Fibroblast of villous mesenchyme (primary cell): ENCODE measurements around the gene FRRS1. TPM values are rescaled to one million over a fixed set of nuclear protein-coding genes. Genes with fewer than 3 reads are reported as not detected.

Source experiments
- DNase-seq: peaks from one replicate; pipeline ENCODE4 v3.0.0-alpha.2; 2010; ENCODE audit warnings: low read depth
- H3K4me3 ChIP-seq: 2 replicates; pipeline ENCODE4 v1.5.1; 2011; ENCODE audit warnings: low read depth, mild to moderate bottlenecking, low read length
- total RNA-seq: library from RNA; depleted of rRNA; stranded (reverse); fragments of >200 nt; gene quantifications from 2 replicates; pipeline ENCODE4 v1.2.3, GENCODE V29; 2012
- TF ChIP-seq, protein P1 (sequence below): IDR thresholded peaks from 2 replicates; pipeline ENCODE4 v1.5.1; 2012; ENCODE audit warnings: low read depth, mild to moderate bottlenecking, low read length; ENCODE audit not compliant: insufficient read depth

Gene FRRS1, protein sequence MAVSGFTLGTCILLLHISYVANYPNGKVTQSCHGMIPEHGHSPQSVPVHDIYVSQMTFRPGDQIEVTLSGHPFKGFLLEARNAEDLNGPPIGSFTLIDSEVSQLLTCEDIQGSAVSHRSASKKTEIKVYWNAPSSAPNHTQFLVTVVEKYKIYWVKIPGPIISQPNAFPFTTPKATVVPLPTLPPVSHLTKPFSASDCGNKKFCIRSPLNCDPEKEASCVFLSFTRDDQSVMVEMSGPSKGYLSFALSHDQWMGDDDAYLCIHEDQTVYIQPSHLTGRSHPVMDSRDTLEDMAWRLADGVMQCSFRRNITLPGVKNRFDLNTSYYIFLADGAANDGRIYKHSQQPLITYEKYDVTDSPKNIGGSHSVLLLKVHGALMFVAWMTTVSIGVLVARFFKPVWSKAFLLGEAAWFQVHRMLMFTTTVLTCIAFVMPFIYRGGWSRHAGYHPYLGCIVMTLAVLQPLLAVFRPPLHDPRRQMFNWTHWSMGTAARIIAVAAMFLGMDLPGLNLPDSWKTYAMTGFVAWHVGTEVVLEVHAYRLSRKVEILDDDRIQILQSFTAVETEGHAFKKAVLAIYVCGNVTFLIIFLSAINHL
- total RNA-seq = 17.7 and 20.7 TPM in 2 replicates

DNA sequence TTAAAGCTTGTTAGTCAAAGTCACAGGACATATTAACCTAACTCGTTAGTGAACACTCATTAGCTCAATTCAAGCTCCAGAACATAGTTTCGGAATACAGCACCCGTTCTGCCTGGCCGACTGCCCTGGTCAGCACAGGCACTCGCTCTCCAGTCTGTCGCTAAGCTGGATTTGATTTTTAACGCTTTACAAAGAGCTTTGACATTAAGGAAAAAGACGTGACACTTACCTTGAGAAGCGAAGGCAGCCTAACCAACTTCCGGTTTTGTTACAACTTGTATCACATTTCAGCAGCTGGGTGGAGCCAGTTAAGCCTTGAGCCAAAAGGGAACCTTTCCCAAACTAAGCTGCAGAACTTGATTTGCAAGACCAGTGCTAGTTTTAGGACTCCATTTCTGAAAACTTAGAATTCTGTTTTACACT, at the start of gene FRRS1:
Gene FRRS1 (minus strand): TSS at position 258 of the 423 bp plus-strand sequence. CDS start 17,867 bp downstream, outside the sequence.
- peak; percentile 75 for DNase-seq
- H3K4me3 ChIP-seq = peak within 1 kb of the TSS; percentile 70
- TF ChIP-seq, protein P1, sequence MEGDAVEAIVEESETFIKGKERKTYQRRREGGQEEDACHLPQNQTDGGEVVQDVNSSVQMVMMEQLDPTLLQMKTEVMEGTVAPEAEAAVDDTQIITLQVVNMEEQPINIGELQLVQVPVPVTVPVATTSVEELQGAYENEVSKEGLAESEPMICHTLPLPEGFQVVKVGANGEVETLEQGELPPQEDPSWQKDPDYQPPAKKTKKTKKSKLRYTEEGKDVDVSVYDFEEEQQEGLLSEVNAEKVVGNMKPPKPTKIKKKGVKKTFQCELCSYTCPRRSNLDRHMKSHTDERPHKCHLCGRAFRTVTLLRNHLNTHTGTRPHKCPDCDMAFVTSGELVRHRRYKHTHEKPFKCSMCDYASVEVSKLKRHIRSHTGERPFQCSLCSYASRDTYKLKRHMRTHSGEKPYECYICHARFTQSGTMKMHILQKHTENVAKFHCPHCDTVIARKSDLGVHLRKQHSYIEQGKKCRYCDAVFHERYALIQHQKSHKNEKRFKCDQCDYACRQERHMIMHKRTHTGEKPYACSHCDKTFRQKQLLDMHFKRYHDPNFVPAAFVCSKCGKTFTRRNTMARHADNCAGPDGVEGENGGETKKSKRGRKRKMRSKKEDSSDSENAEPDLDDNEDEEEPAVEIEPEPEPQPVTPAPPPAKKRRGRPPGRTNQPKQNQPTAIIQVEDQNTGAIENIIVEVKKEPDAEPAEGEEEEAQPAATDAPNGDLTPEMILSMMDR = no peak

- TF ChIP-seq, protein P1 = no peak
- DNase-seq = no peak
- H3K4me3 ChIP-seq = no peak overlapping the region
Measured at GRCh38 chr1:99814373-99814900, 48.0 kb upstream of the FRRS1 start.

DNA sequence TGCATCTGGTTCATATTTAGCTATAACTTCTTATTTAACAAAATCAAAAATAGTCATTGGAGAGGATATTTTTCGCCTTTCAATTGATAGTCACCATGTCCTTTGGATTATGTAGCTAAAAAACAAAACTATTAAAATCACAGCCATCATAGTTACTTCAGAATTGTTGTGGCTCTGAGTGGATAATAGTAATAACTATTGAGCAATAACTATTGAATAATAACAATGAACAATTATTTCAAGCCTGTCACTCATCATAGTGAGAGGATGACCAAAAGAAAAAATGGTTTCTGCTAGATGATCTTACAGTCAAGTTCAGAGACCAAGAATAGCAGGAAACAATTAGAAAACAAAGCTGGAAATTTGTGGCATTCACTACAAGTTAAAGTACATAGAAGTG, 45.3 kb upstream of the FRRS1 start:
- TF ChIP-seq, protein P1 = no peak
- no peak overlapping the region for H3K4me3 ChIP-seq
- DNase-seq = no peak

DNA sequence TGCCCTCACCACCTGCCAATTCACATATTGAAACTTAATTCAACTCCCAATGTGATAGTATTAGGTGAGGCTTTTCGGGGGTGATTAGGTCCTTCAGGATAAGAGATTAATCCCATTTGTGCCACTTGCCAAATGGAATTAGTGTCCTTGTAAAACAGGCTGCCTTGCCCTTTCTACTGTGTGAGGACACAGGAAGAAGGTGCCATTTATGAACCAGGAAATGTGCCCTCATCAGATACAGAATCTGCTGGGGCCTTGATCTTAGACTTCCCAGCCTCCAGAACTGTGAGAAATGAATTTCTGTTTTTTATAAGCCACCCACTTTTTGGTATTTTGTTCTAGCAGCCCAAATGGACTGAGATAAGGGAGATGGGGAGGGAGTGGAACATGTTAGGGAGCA, 44.6 kb upstream of the FRRS1 start:
- no peak overlapping the region for H3K4me3 ChIP-seq
- TF ChIP-seq, protein P1 = no peak
- no peak for DNase-seq

DNA sequence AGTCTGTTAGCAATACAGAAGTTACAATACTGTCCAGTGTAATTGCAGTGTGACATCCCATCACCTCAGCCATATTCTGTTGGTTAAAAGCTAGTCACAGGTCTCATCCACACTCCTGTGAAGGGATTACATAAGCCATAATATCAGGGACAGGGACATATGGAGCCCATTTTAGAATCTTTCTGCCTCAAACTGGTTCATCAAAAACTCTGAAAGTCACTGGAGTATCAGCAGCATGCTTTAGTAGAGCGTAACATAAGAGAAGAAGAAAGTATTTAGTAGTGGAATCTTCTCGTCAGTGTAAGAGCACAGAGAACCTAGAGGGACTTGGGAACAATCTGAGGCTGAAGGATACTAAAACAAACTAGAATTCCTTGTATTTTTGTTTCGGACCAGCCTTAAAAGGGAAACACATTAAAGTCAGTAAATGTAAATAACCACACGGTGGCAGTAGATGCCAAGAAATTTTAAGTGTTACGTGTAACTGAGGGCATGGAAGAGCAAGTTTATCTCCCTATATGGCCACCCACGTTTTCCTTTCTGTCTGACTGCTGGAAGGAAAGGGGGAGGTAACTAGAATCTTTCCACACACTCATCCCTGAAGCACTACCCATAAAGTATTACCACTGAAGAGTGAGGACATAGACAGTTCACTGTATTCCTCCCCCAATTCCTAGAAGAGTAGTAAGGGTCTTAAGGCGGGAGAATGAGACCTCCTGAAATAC, 42.1 kb upstream of the FRRS1 start:
- TF ChIP-seq, protein P1 = peak; percentile 52
- peak; percentile 95 for DNase-seq
- H3K4me3 ChIP-seq = no peak overlapping the region

- no peak for DNase-seq
- no peak overlapping the region for H3K4me3 ChIP-seq
- TF ChIP-seq, protein P1 = no peak
Measured at GRCh38 chr1:99806882-99807281, 40.4 kb upstream of the FRRS1 start.
